Skeletal muscle tissue (tissue), 1 donor: ENCODE results near the gene LGALS3BP. TPM values are rescaled to one million over a fixed set of nuclear protein-coding genes. Genes with fewer than 3 reads are reported as not detected.

ENCODE experiments used
- total RNA-seq: library from RNA; depleted of rRNA; stranded (reverse); fragments of >200 nt; gene quantifications from one replicate; pipeline ENCODE4 v1.2.3, GENCODE V29; 2014

The LGALS3BP gene
- total RNA-seq, 1 donor from 2014 or later, result 55.8 TPM

Other genes starting within 250 kb of the LGALS3BP start
- gene CYTH1, start 197.7 kb downstream of the LGALS3BP start, total RNA-seq, result 17.7 TPM
- gene USP36, start 139.1 kb downstream of the LGALS3BP start, total RNA-seq, result 25.6 TPM
- gene CEP295NL, start 76.7 kb downstream of the LGALS3BP start, total RNA-seq, result 1.6 TPM
- gene TIMP2, start 54.5 kb downstream of the LGALS3BP start, total RNA-seq, result 39.7 TPM
- 21.9 TPM for gene CANT1, start 29.8 kb upstream of the LGALS3BP start, total RNA-seq
- 6.8 TPM for gene C1QTNF1, start 44.2 kb upstream of the LGALS3BP start, total RNA-seq
- 12.5 TPM for gene ENGASE, start 94.9 kb upstream of the LGALS3BP start, total RNA-seq